A673 (cell line): ENCODE data around the gene FSIP1.

Source experiments
- EZH2 ChIP-seq: fragments of 200-600 bp; sonication (generic); IDR thresholded peaks from 2 replicates; pipeline ENCODE4 v1.6.1; 2017; ENCODE audit warnings: borderline replicate concordance, low read depth, mild to moderate bottlenecking, mixed read lengths, antibody characterized with exemption, low read length; ENCODE audit not compliant: poor library complexity, severe bottlenecking
- TF ChIP-seq, protein P1 (sequence below): fragments of 300-800, 200-600 bp; sonication (generic); conservative IDR thresholded peaks from 2 replicates; pipeline ENCODE4 v1.5.1; 2017; ENCODE audit warnings: low read depth, mild to moderate bottlenecking, antibody characterized with exemption, low read length, moderate library complexity, mixed read lengths

DNA sequence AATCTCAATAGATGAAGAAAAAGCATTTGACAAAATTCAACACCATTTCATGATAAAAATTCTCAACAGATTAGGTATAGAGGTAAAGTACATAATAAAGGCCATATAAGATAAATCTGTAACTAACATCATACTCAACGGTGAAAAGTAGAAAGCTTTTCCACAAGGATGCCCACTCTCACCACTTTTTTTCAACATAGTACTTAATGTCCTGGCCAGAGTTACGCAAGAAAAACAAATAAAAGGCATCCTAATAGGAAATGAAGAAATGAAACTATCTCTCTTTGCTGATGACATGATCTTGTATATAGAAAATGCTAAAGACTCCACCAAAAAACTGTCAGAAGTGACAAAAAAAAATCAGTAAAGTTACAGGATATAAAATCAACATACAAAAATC is 168.8 kb downstream of the FSIP1 start:
- TF ChIP-seq, protein P1, sequence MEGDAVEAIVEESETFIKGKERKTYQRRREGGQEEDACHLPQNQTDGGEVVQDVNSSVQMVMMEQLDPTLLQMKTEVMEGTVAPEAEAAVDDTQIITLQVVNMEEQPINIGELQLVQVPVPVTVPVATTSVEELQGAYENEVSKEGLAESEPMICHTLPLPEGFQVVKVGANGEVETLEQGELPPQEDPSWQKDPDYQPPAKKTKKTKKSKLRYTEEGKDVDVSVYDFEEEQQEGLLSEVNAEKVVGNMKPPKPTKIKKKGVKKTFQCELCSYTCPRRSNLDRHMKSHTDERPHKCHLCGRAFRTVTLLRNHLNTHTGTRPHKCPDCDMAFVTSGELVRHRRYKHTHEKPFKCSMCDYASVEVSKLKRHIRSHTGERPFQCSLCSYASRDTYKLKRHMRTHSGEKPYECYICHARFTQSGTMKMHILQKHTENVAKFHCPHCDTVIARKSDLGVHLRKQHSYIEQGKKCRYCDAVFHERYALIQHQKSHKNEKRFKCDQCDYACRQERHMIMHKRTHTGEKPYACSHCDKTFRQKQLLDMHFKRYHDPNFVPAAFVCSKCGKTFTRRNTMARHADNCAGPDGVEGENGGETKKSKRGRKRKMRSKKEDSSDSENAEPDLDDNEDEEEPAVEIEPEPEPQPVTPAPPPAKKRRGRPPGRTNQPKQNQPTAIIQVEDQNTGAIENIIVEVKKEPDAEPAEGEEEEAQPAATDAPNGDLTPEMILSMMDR: no peak
- no peak for TF ChIP-seq EZH2
